ENCODE data around the gene TPSAB1.
"Not testable (repeated sequence)": the region's sequence is repeated elsewhere in the genome, so short reads cannot be mapped to it uniquely, and the experiment has no call there.

GRCh38 chr16:1225728-1226311 lies 14.7 kb upstream of the TPSAB1 start:
- not testable (repeated sequence) for TF ChIP-seq CTCF, POLR2A (IDR thresholded peaks at IDR 0.05)

Data from Peyer's patch (tissue), 4 donors.